ENCODE data around the gene KLF13. TPM values are rescaled to one million over a fixed set of nuclear protein-coding genes. Genes with fewer than 3 reads are reported as not detected.

The KLF13 gene
- total and polyA plus RNA-seq, 10 of the 15 experiments (the other 5 are each of a cell fraction or from before 2014, with no cell fraction given): 20.3 to 109 (median 51.4) TPM

GRCh38 chr15:31407376-31407775, 80.7 kb downstream of the KLF13 start (continued):
- TF ChIP-seq IKZF2 (IDR thresholded peaks at IDR 0.05) (no peak), GATAD2B (conservative IDR thresholded peaks at IDR 0.05; ENCODE audit: low read depth) (no peak), ELK1 (IDR thresholded peaks at IDR 0.05; ENCODE audit: low read depth, low read length) (no peak)

- BruUV-seq (replicated peaks): no TSS peak
- POLR2A ChIA-PET: no interaction called here
- Histone ChIP-seq H2AFZ (ENCODE audit: control insufficient read depth, low read depth, low read length) (no peak overlapping the region), H4K20me1 (ENCODE audit: control insufficient read depth, insufficient read depth) (no peaks in the 10 kb centered on the region), H3K4me2 (ENCODE audit: control insufficient read depth, insufficient read depth) (no peak overlapping the region), H3K9ac (ENCODE audit: control insufficient read depth, insufficient read depth, low read length) (no peak overlapping the region), H3K27ac (ENCODE audit: control insufficient read depth, insufficient read depth) (no peak overlapping the region), H3K9me3 (replicated peaks; ENCODE audit: control insufficient read depth, insufficient read depth, low read length) (peaks cover 1% of the 10 kb centered on the region; the same call in 1 of the 3 replicates), H3K36me3 (ENCODE audit: control insufficient read depth in 2 of 2, insufficient read depth in 2 of 2, low read length in 1 of 2) (no peaks in the 10 kb centered on the region), H3K27me3 (replicated peaks in 1 of 2; ENCODE audit: control insufficient read depth in 2 of 2, insufficient read depth in 2 of 2, low read length in 1 of 2) (no peaks in the 10 kb centered on the region), H3K4me3 (no peak overlapping the region), H3K79me2 (ENCODE audit: control insufficient read depth, insufficient read depth, low read length) (no peaks in the 10 kb centered on the region), H3K4me1 (ENCODE audit: control insufficient read depth, insufficient read depth, low read length) (no peaks in the 10 kb centered on the region)
- SMC1A ChIA-PET (ENCODE audit: uncharacterized antibody, unreplicated experiment): no interaction called here
- DNase-seq (ENCODE audit: low read depth, low spot score): no peak
- in situ Hi-C loops (cut with MboI): no loop called here
- RAD21 ChIA-PET (ENCODE audit: unreplicated experiment): no interaction called here
- no peak for FAIRE-seq
- no peak for ATAC-seq
- CTCF ChIA-PET: interaction anchor here (0.9 kb wide), 1 partner anchor 27 kb away, joined by 3 read pairs; no protein-coding TSS in a partner anchor
- intact Hi-C loops (cut with micrococcal nuclease; ENCODE audit: unreplicated experiment): no loop called here
- TF ChIP-seq HDAC6 (IDR thresholded peaks at IDR 0.05; ENCODE audit: unreplicated experiment) (no peak), PAX5 (IDR thresholded peaks at IDR 0.05; ENCODE audit: borderline replicate concordance, low read depth, low read length) (no peak), NR2C2 (IDR thresholded peaks at IDR 0.05; ENCODE audit: borderline replicate concordance, control insufficient read depth, insufficient read length, low read depth) (no peak)
Measured at GRCh38 chr15:31407851-31408250, 81.2 kb downstream of the KLF13 start.

DNA sequence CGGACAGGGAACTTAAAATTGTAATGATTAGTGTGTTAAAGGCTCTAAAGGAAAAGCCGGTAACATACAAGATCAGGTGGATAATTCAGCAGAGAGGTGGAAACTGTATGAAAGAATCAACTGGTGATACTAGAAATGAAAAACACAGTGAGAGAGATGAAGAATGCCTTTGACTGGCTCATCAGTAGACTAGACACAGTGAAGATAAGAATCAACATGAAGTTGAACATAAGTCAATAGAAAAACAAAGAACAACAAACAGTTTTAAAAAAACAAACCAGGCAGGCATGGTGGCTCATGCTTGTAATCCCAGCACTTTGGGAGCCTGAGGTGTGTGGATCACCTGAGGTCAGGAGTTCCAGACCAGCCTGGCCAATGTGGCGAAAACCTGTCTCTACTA, 82.1 kb downstream of the KLF13 start:
- Histone ChIP-seq H3K36me3 (ENCODE audit: control insufficient read depth in 2 of 2, insufficient read depth in 2 of 2, low read length in 1 of 2) (no peaks in the 10 kb centered on the region), H3K27me3 (replicated peaks in 1 of 2; ENCODE audit: control insufficient read depth in 2 of 2, insufficient read depth in 2 of 2, low read length in 1 of 2) (no peaks in the 10 kb centered on the region), H3K9me3 (replicated peaks; ENCODE audit: control insufficient read depth, insufficient read depth, low read length) (peaks cover 1% of the 10 kb centered on the region; the same call in 1 of the 3 replicates), H3K79me2 (ENCODE audit: control insufficient read depth, insufficient read depth, low read length) (no peaks in the 10 kb centered on the region), H3K9ac (ENCODE audit: control insufficient read depth, insufficient read depth, low read length) (no peak overlapping the region), H3K4me2 (ENCODE audit: control insufficient read depth, insufficient read depth) (no peak overlapping the region), H3K4me3 (no peak overlapping the region), H3K27ac (ENCODE audit: control insufficient read depth, insufficient read depth) (no peak overlapping the region), H2AFZ (ENCODE audit: control insufficient read depth, low read depth, low read length) (no peak overlapping the region), H4K20me1 (ENCODE audit: control insufficient read depth, insufficient read depth) (no peaks in the 10 kb centered on the region), H3K4me1 (ENCODE audit: control insufficient read depth, insufficient read depth, low read length) (no peaks in the 10 kb centered on the region)
- WGBS (ENCODE audit: insufficient coverage, insufficient replicate concordance, low lambda C conversion rate, missing lambda C conversion rate): 88% methylated on average over 3 of the region's 3 CpGs
- POLR2A ChIA-PET: no interaction called here
- DNase-seq (ENCODE audit: low read depth, low spot score) (no peak), ATAC-seq (no peak), FAIRE-seq (no peak)
- RAD21 ChIA-PET (ENCODE audit: unreplicated experiment): no interaction called here
- in situ Hi-C loops (cut with MboI) (no loop called here), intact Hi-C loops (cut with micrococcal nuclease; ENCODE audit: unreplicated experiment) (no loop called here)
- SMC1A ChIA-PET (ENCODE audit: uncharacterized antibody, unreplicated experiment): no interaction called here
- BruUV-seq (replicated peaks): no TSS peak
- CTCF ChIA-PET: no interaction called here
- no peak for TF ChIP-seq TARDBP (IDR thresholded peaks at IDR 0.05; ENCODE audit: borderline replicate concordance)
- no peak for TF ChIP-seq SREBF1 (IDR thresholded peaks at IDR 0.05; ENCODE audit: low read length)
- no peak for TF ChIP-seq PAX8 (IDR thresholded peaks at IDR 0.05)
- no peak for TF ChIP-seq NFYA (IDR thresholded peaks at IDR 0.05; ENCODE audit: borderline replicate concordance, low read depth, low read length)
- no peak for TF ChIP-seq CEBPB (IDR thresholded peaks at IDR 0.05; ENCODE audit: borderline replicate concordance in 1 of 2, low read depth in 2 of 2, low read length in 2 of 2)
- TF ChIP-seq MXI1 (IDR thresholded peaks at IDR 0.05; ENCODE audit: low read depth, low read length): no peak
- no peak for TF ChIP-seq HSF1 (IDR thresholded peaks at IDR 0.05; ENCODE audit: low read depth, low read length)
- no peak for TF ChIP-seq ZSCAN29 (IDR thresholded peaks at IDR 0.05)
- no peak for TF ChIP-seq FOXK2 (IDR thresholded peaks at IDR 0.05)
- no peak for TF ChIP-seq STAT1 (conservative IDR thresholded peaks at IDR 0.05)
